Measurements from ENCODE around the gene HCN3. TPM values are rescaled to one million over a fixed set of nuclear protein-coding genes. Genes with fewer than 3 reads are reported as not detected.

The HCN3 gene
- total RNA-seq, 1 experiment from 2014 or later = 5.4 TPM

DNA sequence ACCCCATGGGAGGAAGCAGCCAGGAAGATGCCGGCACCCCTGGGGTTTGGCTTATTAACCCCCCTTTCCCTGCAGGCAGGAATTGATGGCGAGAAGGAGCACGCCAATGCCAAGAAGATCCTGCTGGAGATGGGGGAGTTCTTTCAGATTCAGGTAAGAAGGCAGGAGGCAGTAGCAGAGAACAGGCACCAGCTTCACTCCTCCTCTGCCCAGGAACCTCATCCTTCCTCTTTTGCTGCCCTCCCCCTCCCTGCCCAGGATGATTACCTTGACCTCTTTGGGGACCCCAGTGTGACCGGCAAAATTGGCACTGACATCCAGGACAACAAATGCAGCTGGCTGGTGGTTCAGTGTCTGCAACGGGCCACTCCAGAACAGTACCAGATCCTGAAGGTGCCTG, 42.3 kb downstream of the HCN3 start:
- no peaks in the 10 kb centered on the region for H3K9me3 ChIP-seq (ENCODE audit: control insufficient read depth, low read depth, low read length)
- peak overlapping the region in 1 of 3 experiments; percentile 70; a peak in 2 of 7 replicates for H3K27ac Mint-ChIP-seq
- H3K4me2 ChIP-seq (ENCODE audit: insufficient read depth, insufficient read length, low read length) = no peak overlapping the region
- no peak overlapping the region for H2AK5ac ChIP-seq (ENCODE audit: insufficient read length, low read length)
- no peak overlapping the region for H2BK12ac ChIP-seq (ENCODE audit: insufficient read length, low read depth, low read length)
- no peaks in the 10 kb centered on the region; the same call in 1 of the 2 replicates for H3K27me3 Mint-ChIP-seq (ENCODE audit: low read depth)
- no CpG with 5 or more reads among the region's 5 CpGs for WGBS (ENCODE audit: extremely low coverage, insufficient read length, low lambda C conversion rate)
- no peak overlapping the region for H4K5ac ChIP-seq (ENCODE audit: insufficient read length, low read depth, low read length)
- no peaks in the 10 kb centered on the region for H3K79me1 ChIP-seq (ENCODE audit: insufficient read depth, low read depth, low read length, poor library complexity, severe bottlenecking)
- no peaks in the 10 kb centered on the region for H3K27me3 ChIP-seq (ENCODE audit: insufficient read depth, low read length)
- H3K4me3 Mint-ChIP-seq = peak overlapping the region in 1 of 2 experiments; percentile 86; a peak in 1 of 5 replicates
- peaks cover 31 to 33% of the 10 kb centered on the region in 2 experiments for H3K4me1 Mint-ChIP-seq
- H3K23me2 ChIP-seq (ENCODE audit: insufficient read length, low read depth, low read length, poor library complexity, severe bottlenecking) = peaks cover 26% of the 10 kb centered on the region
- no peak overlapping the region for H3K23ac ChIP-seq (ENCODE audit: insufficient read length, low read depth, low read length)
- no peak overlapping the region for H2BK20ac ChIP-seq (ENCODE audit: low read depth, low read length, poor library complexity, severe bottlenecking)
- H3K56ac ChIP-seq (ENCODE audit: insufficient read length, low read depth, low read length) = no peak overlapping the region
- no peaks in the 10 kb centered on the region for H4K20me1 ChIP-seq (ENCODE audit: control insufficient read depth, insufficient read depth, insufficient read length)
- no peak overlapping the region for H3T11ph ChIP-seq (ENCODE audit: low read length)
- H3K79me2 ChIP-seq (ENCODE audit: insufficient read depth, low read length) = no peaks in the 10 kb centered on the region
- H2BK120ac ChIP-seq (ENCODE audit: low read depth, low read length, poor library complexity, severe bottlenecking) = no peak overlapping the region
- H3K14ac ChIP-seq (ENCODE audit: insufficient read depth, low read length) = no peak overlapping the region
- DNase-seq = no peak
- H3K4ac ChIP-seq (ENCODE audit: low read depth, low read length) = no peak overlapping the region
- no peaks in the 10 kb centered on the region for H3K9me3 Mint-ChIP-seq
- H3K4me1 ChIP-seq (ENCODE audit: insufficient read depth, low read length) = peaks cover 2% of the 10 kb centered on the region; the same call in 1 of the 2 replicates
- H3K9ac ChIP-seq (ENCODE audit: extremely low read depth, insufficient read length, low read length) = no peak overlapping the region
- H3K27ac ChIP-seq (ENCODE audit: insufficient read length, low read depth, low read length) = no peak overlapping the region
- H4K91ac ChIP-seq (ENCODE audit: insufficient read length, low read depth, low read length) = no peak overlapping the region
- no peak overlapping the region for H3K18ac ChIP-seq (ENCODE audit: insufficient read length, low read depth, low read length)
- TF ChIP-seq, protein P1, sequence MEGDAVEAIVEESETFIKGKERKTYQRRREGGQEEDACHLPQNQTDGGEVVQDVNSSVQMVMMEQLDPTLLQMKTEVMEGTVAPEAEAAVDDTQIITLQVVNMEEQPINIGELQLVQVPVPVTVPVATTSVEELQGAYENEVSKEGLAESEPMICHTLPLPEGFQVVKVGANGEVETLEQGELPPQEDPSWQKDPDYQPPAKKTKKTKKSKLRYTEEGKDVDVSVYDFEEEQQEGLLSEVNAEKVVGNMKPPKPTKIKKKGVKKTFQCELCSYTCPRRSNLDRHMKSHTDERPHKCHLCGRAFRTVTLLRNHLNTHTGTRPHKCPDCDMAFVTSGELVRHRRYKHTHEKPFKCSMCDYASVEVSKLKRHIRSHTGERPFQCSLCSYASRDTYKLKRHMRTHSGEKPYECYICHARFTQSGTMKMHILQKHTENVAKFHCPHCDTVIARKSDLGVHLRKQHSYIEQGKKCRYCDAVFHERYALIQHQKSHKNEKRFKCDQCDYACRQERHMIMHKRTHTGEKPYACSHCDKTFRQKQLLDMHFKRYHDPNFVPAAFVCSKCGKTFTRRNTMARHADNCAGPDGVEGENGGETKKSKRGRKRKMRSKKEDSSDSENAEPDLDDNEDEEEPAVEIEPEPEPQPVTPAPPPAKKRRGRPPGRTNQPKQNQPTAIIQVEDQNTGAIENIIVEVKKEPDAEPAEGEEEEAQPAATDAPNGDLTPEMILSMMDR (conservative IDR thresholded peaks at IDR 0.05) = no peak
- peaks cover 20 to 28% (median 26%) of the 10 kb centered on the region in 3 experiments; a peak in 6 of 7 replicates for H3K36me3 Mint-ChIP-seq (ENCODE audit: insufficient read depth in 1 of 3, low read depth in 3 of 3)
- H4K8ac ChIP-seq (replicated peaks; ENCODE audit: insufficient read length, low read depth, low read length) = no peak overlapping the region
- no peak overlapping the region for H2BK15ac ChIP-seq (ENCODE audit: low read depth, low read length)
- H2BK5ac ChIP-seq (ENCODE audit: insufficient read length, low read length) = no peak overlapping the region
- H2AFZ ChIP-seq (ENCODE audit: low read length) = no peak overlapping the region

All from H9 (cell line).